Chondrocyte (in vitro differentiated cells): ENCODE results near the gene GPAT3. TPM values are rescaled to one million over a fixed set of nuclear protein-coding genes. Genes with fewer than 3 reads are reported as not detected.
A peak's percentile ranks its signal among the peaks of the same experiment; 100 is the strongest.
"Not testable (repeated sequence)": the region's sequence is repeated elsewhere in the genome, so short reads cannot be mapped to it uniquely, and the experiment has no call there.

ENCODE experiments used
- DNase-seq: peaks from one replicate; pipeline ENCODE4 v3.0.0; 2021; ENCODE audit warnings: mixed read lengths, low spot score
- H3K27ac Mint-ChIP-seq: one replicate; pipeline ENCODE4 v1.8.0; 2021; ENCODE audit warnings: mild to moderate bottlenecking, moderate library complexity, mixed read lengths; ENCODE audit not compliant: unreplicated experiment
- H3K27me3 Mint-ChIP-seq: 2 replicates; pipeline ENCODE4 v1.8.0; 2021; ENCODE audit warnings: low read depth, mixed read lengths
- H3K36me3 Mint-ChIP-seq: 2 replicates; pipeline ENCODE4 v1.8.0; 2021; ENCODE audit warnings: low read depth, mixed read lengths
- H3K4me1 Mint-ChIP-seq: 2 replicates; pipeline ENCODE4 v1.8.0; 2021; ENCODE audit warnings: low read depth, mild to moderate bottlenecking, mixed read lengths
- H3K4me3 Mint-ChIP-seq: one replicate; pipeline ENCODE4 v1.8.0; 2021; ENCODE audit warnings: mild to moderate bottlenecking, moderate library complexity, mixed read lengths; ENCODE audit not compliant: unreplicated experiment
- H3K9me3 Mint-ChIP-seq: 2 replicates; pipeline ENCODE4 v1.8.0; 2021; ENCODE audit warnings: low read depth, mixed read lengths
- CTCF ChIP-seq: fragments of 200-600 bp; sonication (generic); IDR thresholded peaks from 2 replicates; pipeline ENCODE4 v1.5.0; 2021; ENCODE audit warnings: antibody characterized with exemption, mild to moderate bottlenecking, moderate library complexity
- total RNA-seq: library from RNA; stranded (reverse); gene quantifications from 3 replicates; pipeline ENCODE4 v1.2.1, GENCODE V29; 2021

Gene GPAT3
- total RNA-seq, 1 donor from 2014 or later: 0.07 TPM

- no peak for TF ChIP-seq CTCF
- H3K4me1 Mint-ChIP-seq: peaks cover 22% of the 10 kb centered on the region
- DNase-seq: no peak
- no peaks in the 10 kb centered on the region for H3K27me3 Mint-ChIP-seq
- H3K4me3 Mint-ChIP-seq: no peak overlapping the region
- H3K36me3 Mint-ChIP-seq: peaks cover 7% of the 10 kb centered on the region
- H3K27ac Mint-ChIP-seq: no peak overlapping the region
- peaks cover 29% of the 10 kb centered on the region for H3K9me3 Mint-ChIP-seq
Measured at GRCh38 chr4:83616252-83616651, 80.3 kb downstream of the GPAT3 start.

GRCh38 chr4:83617371-83618035 lies 81.6 kb downstream of the GPAT3 start:
- DNase-seq: no peak
- Mint-ChIP-seq H3K4me1 (peaks cover 22% of the 10 kb centered on the region), H3K36me3 (peaks cover 8% of the 10 kb centered on the region), H3K4me3 (no peak overlapping the region), H3K27me3 (no peaks in the 10 kb centered on the region), H3K9me3 (peaks cover 28% of the 10 kb centered on the region), H3K27ac (peak overlapping the region; percentile 14)
- TF ChIP-seq CTCF: no peak

- no peak for DNase-seq
- no peaks in the 10 kb centered on the region for H3K27me3 Mint-ChIP-seq
- TF ChIP-seq CTCF: no peak
- H3K9me3 Mint-ChIP-seq: peaks cover 21% of the 10 kb centered on the region
- H3K4me3 Mint-ChIP-seq: no peak overlapping the region
- H3K27ac Mint-ChIP-seq: no peak overlapping the region
- peaks cover 22% of the 10 kb centered on the region for H3K4me1 Mint-ChIP-seq
- peaks cover 6% of the 10 kb centered on the region for H3K36me3 Mint-ChIP-seq
Measured at GRCh38 chr4:83618431-83618830, 82.5 kb downstream of the GPAT3 start.

GRCh38 chr4:83618991-83619645 lies 83.2 kb downstream of the GPAT3 start:
- peaks cover 22% of the 10 kb centered on the region for H3K4me1 Mint-ChIP-seq
- no peak for DNase-seq
- H3K27ac Mint-ChIP-seq: peak overlapping the region; percentile 81
- peaks cover 4% of the 10 kb centered on the region for H3K36me3 Mint-ChIP-seq
- no peak for TF ChIP-seq CTCF
- no peak overlapping the region for H3K4me3 Mint-ChIP-seq
- peaks cover under 1% of the 10 kb centered on the region for H3K27me3 Mint-ChIP-seq
- peaks cover 14% of the 10 kb centered on the region for H3K9me3 Mint-ChIP-seq

GRCh38 chr4:83622127-83622526 lies 86.2 kb downstream of the GPAT3 start:
- Mint-ChIP-seq H3K27me3 (peaks cover 10% of the 10 kb centered on the region), H3K4me1 (peaks cover 28% of the 10 kb centered on the region)
- not testable (repeated sequence) for H3K9me3 Mint-ChIP-seq, H3K4me3 Mint-ChIP-seq, H3K27ac Mint-ChIP-seq, H3K36me3 Mint-ChIP-seq, DNase-seq
